WERI-Rb-1 (cell line): Measurements from ENCODE around the gene ZDHHC1.

Experiments
- DNase-seq: peaks from one replicate; pipeline ENCODE4 v3.0.0-alpha.2; 2020
- H3K27ac ChIP-seq: fragments of 250-450 bp; sonication (Bioruptor Pico); 2 replicates; pipeline ENCODE4 v1.5.1; 2020; ENCODE audit warnings: mild to moderate bottlenecking, moderate library complexity
- H3K27me3 ChIP-seq: fragments of 250-450 bp; sonication (Bioruptor Pico); 2 replicates; pipeline ENCODE4 v1.5.1; 2021; ENCODE audit warnings: mild to moderate bottlenecking, low read depth, moderate library complexity; ENCODE audit not compliant: insufficient read depth, severe bottlenecking
- H3K36me3 ChIP-seq: fragments of 250-450 bp; sonication (Bioruptor Pico); 2 replicates; pipeline ENCODE4 v1.5.1; 2020; ENCODE audit warnings: mild to moderate bottlenecking, moderate library complexity
- H3K4me3 ChIP-seq: 2 replicates; pipeline ENCODE4 v1.5.1; 2011; ENCODE audit warnings: low read depth, mild to moderate bottlenecking, control low read depth, low read length
- H3K9me3 ChIP-seq: fragments of 250-450 bp; sonication (Bioruptor Pico); 2 replicates; pipeline ENCODE4 v1.5.1; 2021; ENCODE audit warnings: mild to moderate bottlenecking, moderate library complexity; ENCODE audit not compliant: severe bottlenecking
- TF ChIP-seq, protein P1 (sequence below): IDR thresholded peaks from 2 replicates; pipeline ENCODE4 v1.5.1; 2011; ENCODE audit warnings: low read depth, mild to moderate bottlenecking, control low read depth, inconsistent platforms, low read length

Gene ZDHHC1

DNA sequence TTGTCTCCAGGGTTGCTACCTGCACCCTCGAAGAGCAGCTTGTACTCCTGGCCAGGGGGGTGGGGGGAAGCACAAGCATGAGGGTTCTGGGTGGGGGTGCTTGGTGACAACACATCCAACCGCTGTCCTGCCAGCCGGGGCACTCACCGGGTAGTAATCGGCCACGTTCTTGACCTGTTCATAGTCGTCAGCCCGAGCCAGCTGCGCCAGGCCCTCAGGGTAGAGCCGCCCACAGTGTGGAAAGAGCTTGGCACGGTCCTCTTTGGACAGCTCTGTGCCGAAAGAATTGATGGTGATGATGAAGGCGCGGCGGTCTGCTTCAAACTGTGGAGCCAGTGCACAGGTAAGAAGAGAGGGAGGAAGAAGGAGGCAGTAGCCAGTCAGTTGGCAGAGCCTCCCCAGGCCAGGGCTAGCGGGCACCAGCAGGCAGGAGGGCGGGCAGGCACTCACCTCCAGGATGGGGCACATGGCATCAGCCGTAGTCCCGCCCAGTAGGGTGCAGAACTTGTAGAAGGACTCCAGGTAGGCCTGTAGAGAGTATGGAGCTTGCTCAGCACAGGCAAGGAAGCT, 22.6 kb upstream of the ZDHHC1 start:
- no peak for DNase-seq
- H3K27ac ChIP-seq = no peak overlapping the region
- no peak overlapping the region for H3K4me3 ChIP-seq
- no peaks in the 10 kb centered on the region for H3K27me3 ChIP-seq
- TF ChIP-seq, protein P1, sequence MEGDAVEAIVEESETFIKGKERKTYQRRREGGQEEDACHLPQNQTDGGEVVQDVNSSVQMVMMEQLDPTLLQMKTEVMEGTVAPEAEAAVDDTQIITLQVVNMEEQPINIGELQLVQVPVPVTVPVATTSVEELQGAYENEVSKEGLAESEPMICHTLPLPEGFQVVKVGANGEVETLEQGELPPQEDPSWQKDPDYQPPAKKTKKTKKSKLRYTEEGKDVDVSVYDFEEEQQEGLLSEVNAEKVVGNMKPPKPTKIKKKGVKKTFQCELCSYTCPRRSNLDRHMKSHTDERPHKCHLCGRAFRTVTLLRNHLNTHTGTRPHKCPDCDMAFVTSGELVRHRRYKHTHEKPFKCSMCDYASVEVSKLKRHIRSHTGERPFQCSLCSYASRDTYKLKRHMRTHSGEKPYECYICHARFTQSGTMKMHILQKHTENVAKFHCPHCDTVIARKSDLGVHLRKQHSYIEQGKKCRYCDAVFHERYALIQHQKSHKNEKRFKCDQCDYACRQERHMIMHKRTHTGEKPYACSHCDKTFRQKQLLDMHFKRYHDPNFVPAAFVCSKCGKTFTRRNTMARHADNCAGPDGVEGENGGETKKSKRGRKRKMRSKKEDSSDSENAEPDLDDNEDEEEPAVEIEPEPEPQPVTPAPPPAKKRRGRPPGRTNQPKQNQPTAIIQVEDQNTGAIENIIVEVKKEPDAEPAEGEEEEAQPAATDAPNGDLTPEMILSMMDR = no peak
- H3K9me3 ChIP-seq = no peaks in the 10 kb centered on the region
- peaks cover 48% of the 10 kb centered on the region for H3K36me3 ChIP-seq

- Histone ChIP-seq H3K27me3 (no peaks in the 10 kb centered on the region), H3K4me3 (no peak overlapping the region), H3K36me3 (peaks cover 51% of the 10 kb centered on the region), H3K9me3 (no peaks in the 10 kb centered on the region), H3K27ac (no peak overlapping the region)
- TF ChIP-seq, protein P1 = no peak
- no peak for DNase-seq
Measured at GRCh38 chr16:67438098-67438791, 22.0 kb upstream of the ZDHHC1 start.

DNA sequence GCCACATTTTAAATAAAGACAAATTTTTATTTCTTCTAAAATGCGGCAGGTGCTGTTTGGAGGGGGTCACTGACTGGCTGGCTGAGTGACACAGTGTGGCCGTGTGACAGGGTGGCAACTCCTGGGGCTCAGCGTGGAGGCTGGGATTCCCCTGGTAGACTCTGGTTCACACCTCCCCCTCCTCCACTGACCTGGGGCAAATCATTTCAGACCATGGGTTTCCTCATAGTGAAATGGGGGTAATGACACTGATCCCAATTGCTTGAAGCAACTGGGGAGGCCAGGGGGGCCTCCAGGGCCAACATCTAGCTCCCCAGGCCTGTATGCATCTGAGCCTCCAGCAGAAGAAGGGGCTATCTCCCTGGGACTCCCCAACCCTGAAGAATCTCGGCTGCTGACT, 21.2 kb upstream of the ZDHHC1 start:
- H3K36me3 ChIP-seq = peaks cover 54% of the 10 kb centered on the region
- TF ChIP-seq, protein P1 = no peak

DNA sequence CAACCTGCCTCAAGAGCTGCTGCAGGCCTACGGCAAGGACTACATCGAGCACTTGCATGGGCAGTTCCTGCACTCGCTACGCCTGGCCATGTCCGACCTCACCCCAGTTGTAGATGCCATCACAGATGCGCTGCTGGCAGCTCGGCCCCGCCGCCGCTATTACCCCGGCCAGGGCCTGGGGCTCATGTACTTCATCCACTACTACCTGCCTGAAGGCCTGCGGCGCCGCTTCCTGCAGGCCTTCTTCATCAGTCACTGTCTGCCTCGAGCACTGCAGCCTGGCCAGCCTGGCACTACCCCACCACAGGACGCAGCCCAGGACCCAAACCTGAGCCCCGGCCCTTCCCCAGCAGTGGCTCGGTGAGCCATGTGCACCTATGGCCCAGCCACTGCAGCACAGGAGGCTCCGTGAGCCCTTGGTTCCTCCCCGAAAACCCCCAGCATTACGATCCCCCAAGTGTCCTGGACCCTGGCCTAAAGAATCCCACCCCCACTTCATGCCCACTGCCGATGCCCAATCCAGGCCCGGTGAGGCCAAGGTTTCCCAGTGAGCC, 20.4 kb upstream of the ZDHHC1 start:
- DNase-seq = no peak
- TF ChIP-seq, protein P1 = no peak
- Histone ChIP-seq H3K27ac (no peak overlapping the region), H3K4me3 (no peak overlapping the region), H3K9me3 (no peaks in the 10 kb centered on the region), H3K36me3 (peaks cover 54% of the 10 kb centered on the region), H3K27me3 (no peaks in the 10 kb centered on the region)

More for the DNA sequence above, 21.2 kb upstream of the ZDHHC1 start:
- H3K9me3 ChIP-seq = no peaks in the 10 kb centered on the region
- no peak overlapping the region for H3K4me3 ChIP-seq
- no peaks in the 10 kb centered on the region for H3K27me3 ChIP-seq
- no peak for DNase-seq
- H3K27ac ChIP-seq = no peak overlapping the region

DNA sequence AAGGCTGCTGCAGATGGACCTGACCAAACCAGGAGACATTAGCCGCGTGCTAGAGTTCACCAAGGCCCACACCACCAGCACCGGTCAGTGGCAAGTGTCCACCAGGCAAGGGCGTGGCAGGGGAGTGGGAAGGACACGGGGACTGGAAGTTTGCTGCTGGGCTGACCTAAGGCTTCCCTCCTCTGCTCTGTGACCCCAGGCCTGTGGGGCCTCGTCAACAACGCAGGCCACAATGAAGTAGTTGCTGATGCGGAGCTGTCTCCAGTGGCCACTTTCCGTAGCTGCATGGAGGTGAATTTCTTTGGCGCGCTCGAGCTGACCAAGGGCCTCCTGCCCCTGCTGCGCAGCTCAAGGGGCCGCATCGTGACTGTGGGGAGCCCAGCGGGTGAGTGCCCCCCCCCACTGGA, 19.5 kb upstream of the ZDHHC1 start:
- peaks cover 54% of the 10 kb centered on the region for H3K36me3 ChIP-seq

More for the DNA sequence above, 19.5 kb upstream of the ZDHHC1 start:
- TF ChIP-seq, protein P1 = no peak
- no peak overlapping the region for H3K4me3 ChIP-seq
- no peak for DNase-seq
- H3K27me3 ChIP-seq = no peaks in the 10 kb centered on the region
- no peaks in the 10 kb centered on the region for H3K9me3 ChIP-seq
- peak overlapping the region; percentile 19; the same call in 1 of the 2 replicates for H3K27ac ChIP-seq
